GM12878 (cell line): ENCODE results near the gene PRIMPOL. TPM values are rescaled to one million over a fixed set of nuclear protein-coding genes. Genes with fewer than 3 reads are reported as not detected.
A peak's percentile ranks its signal among the peaks of the same experiment; 100 is the strongest.

Experiments
- ATAC-seq: fragments of 200-7000 bp; cut with Tn5 transposase; 3 replicates; pipeline ENCODE4 v1.9.1; 2020; ENCODE audit warnings: mild to moderate bottlenecking, moderate library complexity
- BruUV-seq: library from RNA; stranded (reverse); fragments of 400-500 nt; replicated peaks from 2 replicates; lab custom pipeline; 2021; lab: Mats Ljungman, UMichigan
- CTCF ChIA-PET: fragments of 300-600 bp; sonication (Branson Sonifier 250); formaldehyde crosslinking; extraction: SDS; loops from one replicate; lab custom pipeline; 2021; ENCODE audit warnings: inconsistent platforms; lab: Yijun Ruan, JAX
- POLR2A ChIA-PET: fragments of 350-600 bp; formaldehyde crosslinking; extraction: SDS; loops from one replicate; lab custom pipeline; 2021; ENCODE audit warnings: inconsistent platforms; lab: Charles Lee
- RAD21 ChIA-PET: fragments of 300-600 bp; sonication (Branson Sonifier 250); formaldehyde crosslinking; loops from one replicate; lab custom pipeline; 2023; ENCODE audit warnings: antibody characterized with exemption; ENCODE audit not compliant: unreplicated experiment; lab: Charles Lee
- SMC1A ChIA-PET: fragments of 300-600 bp; sonication (Branson Sonifier 250); formaldehyde crosslinking; loops from one replicate; lab custom pipeline; 2023; ENCODE audit not compliant: unreplicated experiment, uncharacterized antibody; lab: Charles Lee
- DNase-seq: peaks from one replicate; pipeline ENCODE4 v3.0.0-alpha.2; 2011; ENCODE audit warnings: low read depth, low spot score
- FAIRE-seq: peaks from 3 replicates; lab custom pipeline; 2011; peaks lifted over from hg19 to GRCh38; lab: Jason Lieb, UNC
- H2AFZ ChIP-seq: 2 replicates; pipeline ENCODE4 v1.6.0; 2011; ENCODE audit warnings: low read depth, low read length, control low read depth; ENCODE audit not compliant: control insufficient read depth
- H3K27ac ChIP-seq: 2 replicates; pipeline ENCODE4 v1.5.1; 2011; ENCODE audit warnings: control low read depth; ENCODE audit not compliant: control insufficient read depth, insufficient read depth
- H3K27me3 ChIP-seq, 2 experiments: replicated peaks in 1 of 2; 2 replicates each; pipeline versions ENCODE4 v1.6.0 to v1.6.1; 2011; ENCODE audit warnings: low read length in 1 of 2; ENCODE audit not compliant: control insufficient read depth in 2 of 2, insufficient read depth in 2 of 2
- H3K36me3 ChIP-seq, 2 experiments: 2 replicates each; pipeline ENCODE4 v1.5.1; 2011; ENCODE audit warnings: low read length in 1 of 2; ENCODE audit not compliant: control insufficient read depth in 2 of 2, insufficient read depth in 2 of 2
- H3K4me1 ChIP-seq: 2 replicates; pipeline ENCODE4 v1.6.1; 2011; ENCODE audit warnings: mild to moderate bottlenecking, low read length, moderate library complexity, mixed read lengths; ENCODE audit not compliant: control insufficient read depth, insufficient read depth
- H3K4me2 ChIP-seq: 2 replicates; pipeline ENCODE4 v1.6.0; 2011; ENCODE audit warnings: control low read depth; ENCODE audit not compliant: control insufficient read depth, insufficient read depth
- H3K4me3 ChIP-seq: fragments of 200-600 bp; sonication (generic); 2 replicates; pipeline ENCODE4 v1.5.1; 2016
- H3K79me2 ChIP-seq: 2 replicates; pipeline ENCODE4 v1.6.0; 2011; ENCODE audit warnings: low read length; ENCODE audit not compliant: control insufficient read depth, insufficient read depth
- H3K9ac ChIP-seq: 2 replicates; pipeline ENCODE4 v1.8.0; 2011; ENCODE audit warnings: low read length, control low read depth, mixed read lengths; ENCODE audit not compliant: control insufficient read depth, insufficient read depth
- H3K9me3 ChIP-seq: replicated peaks from 3 replicates; pipeline ENCODE4 v1.5.1; 2011; ENCODE audit warnings: mild to moderate bottlenecking, low read length; ENCODE audit not compliant: control insufficient read depth, insufficient read depth
- H4K20me1 ChIP-seq: 2 replicates; pipeline ENCODE4 v1.6.0; 2011; ENCODE audit not compliant: control insufficient read depth, insufficient read depth
- HCFC1 ChIP-seq: fragments of 150-350 bp; IDR thresholded peaks from 2 replicates; pipeline ENCODE4 v1.6.1; 2014; ENCODE audit warnings: low read length
- JUND ChIP-seq: IDR thresholded peaks from 2 replicates; pipeline ENCODE4 v1.6.1; 2012; ENCODE audit warnings: low read depth, mild to moderate bottlenecking, low read length, improper control_type of control experiment, moderate library complexity
- WGBS: methylation state at CpG from one replicate; pipeline ENCODE4 v1.1.6; 2016; ENCODE audit warnings: low lambda C conversion rate; ENCODE audit not compliant: insufficient replicate concordance, insufficient coverage; ENCODE audit errors: missing lambda C conversion rate; 5-methylcytosine and 5-hydroxymethylcytosine counted together
- in situ Hi-C: fragments of 300-500 bp; cut with MboI; formaldehyde crosslinking; loops from 9 replicates; pipeline ENCODE4 v1.14.3; 2018; ENCODE audit warnings: mixed read lengths
- intact Hi-C: fragments of 100-400 bp; cut with micrococcal nuclease; formaldehyde crosslinking; loops from one replicate; pipeline ENCODE4 v1.14.2; 2022; ENCODE audit not compliant: unreplicated experiment
- polyA plus RNA-seq, 11 experiments: library from polyadenylated mRNA; depleted of rRNA in 4 of 11; unstranded in 6 of 11; stranded (reverse) in 5 of 11; fragments of >200 nt; fragmentation: Nextera tagmentation in 4 of 11; fragmentation: Illumina TruSeq in 1 of 11; extraction: Ambion mirVana in 4 of 11; extraction: Trizol in 1 of 11; gene quantifications; 1 replicate in 1 of 11; 2 replicates in 10 of 11; pipeline versions ENCODE4 v1.2.1 to v1.2.3, GENCODE V29; 2011 to 2016; ENCODE audit warnings: inconsistent platforms in 2 of 11, missing spikeins in 2 of 11, low read depth in 1 of 11
- total RNA-seq, 4 experiments: library from RNA; depleted of rRNA in 3 of 4; stranded (reverse); fragments of >200 nt in 3 of 4; fragmentation: Illumina TruSeq in 1 of 4; extraction: Trizol in 1 of 4; gene quantifications; 2 replicates each; pipeline versions ENCODE4 v1.2.1 to v1.2.3, GENCODE V29; 2013 to 2021
- TF ChIP-seq, protein P1 (sequence below): fragments of 450-650 bp; IDR thresholded peaks from 2 replicates; pipeline ENCODE4 v1.6.1; 2017; ENCODE audit warnings: low read depth, mild to moderate bottlenecking, moderate library complexity

The PRIMPOL gene
- total and polyA plus RNA-seq, 10 of the 15 experiments (the other 5 are each of a cell fraction or from before 2014, with no cell fraction given) = 10.6 to 23.7 (median 14.0) TPM

DNA sequence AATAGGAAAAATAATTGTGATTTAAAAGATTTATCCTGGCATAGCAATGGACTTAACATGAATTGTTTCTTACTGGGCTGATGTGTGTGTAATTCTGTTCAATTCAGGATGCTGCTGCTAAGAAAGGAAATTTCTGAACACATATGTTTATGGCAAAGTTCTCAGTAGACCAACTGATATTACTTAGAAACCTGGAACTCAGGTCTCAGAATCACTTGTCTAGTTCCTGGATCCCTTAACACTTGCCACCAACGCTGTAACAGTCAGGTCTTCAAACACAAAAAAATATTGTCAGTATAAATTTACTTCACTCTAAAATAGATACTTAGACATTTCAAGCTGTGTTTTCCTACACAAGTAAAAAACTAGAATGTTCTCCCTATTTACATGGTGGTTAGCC, 5.8 kb upstream of the PRIMPOL start:
- WGBS = 0% methylated on average over 1 of the region's 1 CpG
- CTCF ChIA-PET = no interaction called here
- FAIRE-seq = no peak
- in situ Hi-C loops = no loop called here
- intact Hi-C loops = loop anchor here (10.0 kb wide), 1 partner anchor 171 kb away; no protein-coding TSS in a partner anchor
- POLR2A ChIA-PET = interaction anchor here (0.7 kb wide), 1 partner anchor 109 kb away, joined by 3 read pairs; no protein-coding TSS in a partner anchor
- no peak overlapping the region; the same call in 1 of the 2 replicates for H3K4me2 ChIP-seq
- H2AFZ ChIP-seq = no peak overlapping the region
- no peak for DNase-seq
- TF ChIP-seq HCFC1 = no peak
- no peak for TF ChIP-seq JUND
- TF ChIP-seq, protein P1, sequence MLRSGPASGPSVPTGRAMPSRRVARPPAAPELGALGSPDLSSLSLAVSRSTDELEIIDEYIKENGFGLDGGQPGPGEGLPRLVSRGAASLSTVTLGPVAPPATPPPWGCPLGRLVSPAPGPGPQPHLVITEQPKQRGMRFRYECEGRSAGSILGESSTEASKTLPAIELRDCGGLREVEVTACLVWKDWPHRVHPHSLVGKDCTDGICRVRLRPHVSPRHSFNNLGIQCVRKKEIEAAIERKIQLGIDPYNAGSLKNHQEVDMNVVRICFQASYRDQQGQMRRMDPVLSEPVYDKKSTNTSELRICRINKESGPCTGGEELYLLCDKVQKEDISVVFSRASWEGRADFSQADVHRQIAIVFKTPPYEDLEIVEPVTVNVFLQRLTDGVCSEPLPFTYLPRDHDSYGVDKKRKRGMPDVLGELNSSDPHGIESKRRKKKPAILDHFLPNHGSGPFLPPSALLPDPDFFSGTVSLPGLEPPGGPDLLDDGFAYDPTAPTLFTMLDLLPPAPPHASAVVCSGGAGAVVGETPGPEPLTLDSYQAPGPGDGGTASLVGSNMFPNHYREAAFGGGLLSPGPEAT = no peak
- H3K9me3 ChIP-seq = no peaks in the 10 kb centered on the region
- no peak overlapping the region for H3K4me3 ChIP-seq
- BruUV-seq = no TSS peak
- SMC1A ChIA-PET = interaction anchor here (1.1 to 2.6 kb wide), 5 partner anchors 10 to 379 kb away, joined by 3 to 9 read pairs (median 5); no protein-coding TSS in a partner anchor
- H3K27me3 ChIP-seq = no peaks in the 10 kb centered on the region
- peaks cover 14% of the 10 kb centered on the region for H3K4me1 ChIP-seq
- no peak overlapping the region for H3K9ac ChIP-seq
- H3K36me3 ChIP-seq = peaks cover 0 to 12% of the 10 kb centered on the region in 2 experiments; a peak in 1 of 4 replicates
- no peaks in the 10 kb centered on the region for H4K20me1 ChIP-seq
- peaks cover 93% of the 10 kb centered on the region for H3K79me2 ChIP-seq
- H3K27ac ChIP-seq = peak overlapping the region; percentile 10; the same call in 1 of the 2 replicates
- no peak for ATAC-seq
- RAD21 ChIA-PET = interaction anchor here (1.0 to 1.3 kb wide), 2 partner anchors 78 to 130 kb away, joined by 3 read pairs; no protein-coding TSS in a partner anchor
